Measurements from ENCODE around the gene FCAMR.
A peak's percentile ranks its signal among the peaks of the same experiment; 100 is the strongest.

Gene FCAMR

DNA sequence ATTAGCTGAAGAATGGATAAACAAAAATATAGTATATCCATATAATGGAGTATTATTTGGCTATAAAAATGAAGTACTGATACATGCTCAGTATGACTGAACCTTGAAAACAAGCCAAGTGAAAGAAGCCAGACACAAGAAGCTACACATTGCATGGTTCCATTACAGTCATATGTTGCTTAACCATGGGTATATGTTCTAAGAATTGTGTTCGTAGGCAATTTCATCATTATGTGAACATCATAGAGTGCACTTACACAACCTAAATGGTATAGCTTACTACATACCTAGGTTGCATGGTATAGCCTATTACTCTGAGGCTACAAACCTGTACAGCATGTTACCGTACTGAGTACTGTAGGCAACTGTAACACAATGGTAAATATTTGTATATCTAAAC is 28.6 kb upstream of the FCAMR start:
- DNase-seq = no peak

- DNase-seq = no peak
Observed at GRCh38 chr1:206992790-206993189, 22.5 kb upstream of the FCAMR start.

DNA sequence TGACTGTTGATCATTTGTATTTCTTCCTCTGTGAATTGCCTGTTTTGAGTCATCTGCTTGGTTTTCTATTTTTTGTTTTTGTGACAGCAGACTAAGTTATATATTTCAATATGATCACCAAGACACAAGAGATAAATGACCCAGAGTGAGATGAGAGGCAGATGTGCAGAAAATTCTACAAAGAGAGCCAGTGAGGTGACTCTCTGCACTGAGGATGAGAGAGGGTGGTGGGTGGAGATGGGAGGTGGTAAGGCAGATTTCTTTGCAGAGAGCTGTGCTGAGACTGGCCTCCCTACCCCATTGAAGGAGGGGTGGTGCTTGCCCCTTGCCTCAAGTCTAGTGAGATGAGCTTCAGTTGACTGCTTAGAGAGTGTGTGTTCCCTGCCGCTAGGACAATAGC is 17.6 kb upstream of the FCAMR start:
- DNase-seq = no peak

GRCh38 chr1:206986885-206987284 is 16.6 kb upstream of the FCAMR start:
- DNase-seq = no peak

DNA sequence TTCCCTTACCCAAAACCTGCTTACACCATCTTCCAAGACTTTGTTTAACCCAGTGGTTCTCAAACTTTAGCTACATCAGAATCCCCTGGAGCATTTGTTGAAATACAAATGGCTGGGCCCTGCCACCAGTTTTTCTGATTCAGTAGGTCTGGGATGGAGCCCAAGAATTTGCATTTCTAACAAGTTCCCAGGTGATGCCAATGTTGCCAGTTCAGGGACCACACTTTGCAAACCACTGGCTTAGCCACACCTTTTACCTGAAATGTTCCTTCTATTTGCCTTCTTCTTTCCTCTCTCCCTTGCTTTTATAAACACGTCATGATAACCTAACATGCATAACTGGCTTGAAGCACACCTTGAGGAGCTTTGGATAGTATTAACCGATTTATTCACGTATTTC is 16.1 kb upstream of the FCAMR start:
- no peak for DNase-seq

- no peak for DNase-seq
Observed at GRCh38 chr1:206985162-206985749, 15.0 kb upstream of the FCAMR start.

GRCh38 chr1:206982216-206982615 is 12.0 kb upstream of the FCAMR start:
- peak; percentile 52 for DNase-seq

- no peak for DNase-seq
Observed at GRCh38 chr1:206979379-206980043, 9.3 kb upstream of the FCAMR start.

DNA sequence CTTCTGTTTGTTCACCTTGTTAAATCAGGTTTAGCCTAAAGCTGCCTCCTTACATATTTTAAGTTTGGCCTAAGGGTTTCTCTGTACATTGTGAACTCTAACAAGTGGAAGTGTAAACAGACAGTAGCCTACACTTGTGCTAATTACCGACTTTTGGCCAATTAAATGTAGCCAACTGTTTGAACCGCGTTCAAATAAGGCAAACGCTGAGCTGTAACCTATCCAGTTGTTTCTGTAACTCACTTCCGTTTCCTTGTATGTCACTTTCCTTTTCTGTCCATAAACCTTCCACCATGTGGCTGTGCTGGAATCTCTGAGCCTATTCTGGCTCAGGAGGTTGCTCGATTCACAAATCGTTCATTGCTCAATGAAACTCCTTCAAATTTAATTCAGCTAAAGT is 8.0 kb upstream of the FCAMR start:
- no peak for DNase-seq

- DNase-seq = no peak
Observed at GRCh38 chr1:206975306-206975705, 5.0 kb upstream of the FCAMR start.

- no peak for DNase-seq
Observed at GRCh38 chr1:206974140-206974539, 3.9 kb upstream of the FCAMR start.

DNA sequence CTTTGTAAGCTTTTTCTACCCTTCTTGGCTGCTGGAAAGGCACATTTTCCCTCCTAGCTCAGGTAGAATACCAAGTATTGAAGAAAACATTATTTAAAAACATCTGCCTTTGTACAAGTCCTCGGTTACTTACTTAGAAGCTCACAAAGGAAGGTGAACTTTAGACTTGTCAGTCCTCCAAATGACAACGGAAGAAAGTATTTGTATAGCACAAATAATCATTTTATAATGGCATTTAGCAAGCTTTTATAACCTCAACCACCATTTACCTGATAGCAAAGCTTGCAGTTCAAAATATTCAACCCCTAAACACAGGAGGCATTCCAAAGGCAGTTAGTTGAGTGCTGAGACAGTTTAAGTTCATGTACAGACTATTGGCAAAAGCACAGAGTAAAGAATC is 2.5 kb upstream of the FCAMR start:
- DNase-seq = no peak

- no peak for DNase-seq
Observed at GRCh38 chr1:206971029-206971655, 882 bp upstream of the FCAMR start.

DNA sequence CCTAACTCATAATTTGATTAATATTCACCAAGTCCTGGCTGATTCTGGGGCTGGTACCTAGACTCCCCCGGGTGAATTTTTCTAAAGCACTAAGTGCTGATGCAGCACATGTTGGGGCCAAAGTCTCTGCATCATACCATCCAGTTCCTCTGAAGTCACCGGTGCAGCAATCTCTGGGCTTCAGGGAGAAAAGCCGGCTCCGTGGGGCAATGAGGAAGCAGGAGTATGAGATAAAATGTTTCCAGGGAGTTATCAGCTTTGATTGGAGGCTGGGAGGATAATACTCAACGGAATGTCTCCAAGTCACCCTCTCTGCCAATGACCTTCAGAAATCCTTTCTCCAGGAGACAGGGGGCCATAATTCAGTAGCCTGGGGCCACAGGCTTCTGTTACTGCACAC is 1.2 kb downstream of the FCAMR start:
- DNase-seq = no peak

DNA sequence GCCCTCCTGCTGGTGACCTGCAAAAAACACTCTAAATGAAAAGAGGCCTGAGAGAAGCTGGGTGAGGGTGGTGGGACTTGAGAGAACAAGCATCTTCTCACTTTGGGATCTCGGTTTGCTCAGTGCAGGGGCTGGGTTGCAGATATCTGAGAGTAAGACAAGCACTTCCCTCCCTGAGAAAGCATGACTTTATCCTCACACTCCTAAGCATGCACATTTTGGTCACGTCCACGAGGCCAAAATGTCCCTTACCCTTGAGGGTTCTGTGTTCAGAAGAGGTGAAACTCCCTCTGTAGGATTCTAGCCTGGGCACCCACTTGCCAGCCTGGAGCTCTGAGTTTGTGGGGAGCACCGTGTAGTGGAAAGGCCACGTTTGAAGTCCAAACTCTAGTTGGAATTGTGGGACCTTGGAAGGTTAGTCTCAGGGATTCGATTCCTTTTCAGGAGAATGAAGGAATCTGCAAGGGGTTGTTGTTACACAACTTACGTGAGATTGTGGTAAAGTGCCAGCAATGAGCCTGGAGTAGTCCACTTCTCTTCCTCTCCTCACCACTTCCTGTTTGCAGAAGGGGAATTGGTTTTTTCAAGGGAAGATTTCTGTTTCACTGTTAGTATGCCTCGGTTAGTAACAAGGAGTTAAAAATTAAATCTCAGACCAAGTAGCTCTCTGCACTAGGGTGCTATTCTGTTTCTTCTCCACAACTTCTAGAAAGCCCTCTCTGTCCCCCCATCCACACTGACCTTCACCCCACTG is 3.0 kb downstream of the FCAMR start:
- DNase-seq = no peak

DNA sequence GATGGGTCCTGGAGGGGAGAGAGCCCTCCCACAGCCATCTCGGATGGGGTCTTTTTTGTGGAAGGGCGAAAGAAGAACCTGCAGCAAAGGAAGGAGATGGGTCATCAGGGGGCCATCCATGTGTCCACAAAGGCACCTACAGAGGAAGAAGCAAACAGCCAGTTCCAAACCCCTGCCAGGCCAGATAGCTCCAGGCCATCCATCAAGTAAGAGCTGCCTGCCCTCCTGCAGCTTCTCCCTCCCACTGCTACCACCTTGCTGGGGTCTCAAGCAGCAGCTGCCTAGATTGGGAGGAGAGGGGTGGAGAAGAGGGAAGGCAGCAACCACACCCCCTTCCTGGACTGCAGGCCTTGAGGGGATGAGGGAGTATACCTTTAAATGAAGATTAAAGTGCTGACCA is 4.5 kb downstream of the FCAMR start:
- DNase-seq = no peak

- DNase-seq = no peak
Observed at GRCh38 chr1:206963740-206964139, 6.5 kb downstream of the FCAMR start.

DNA sequence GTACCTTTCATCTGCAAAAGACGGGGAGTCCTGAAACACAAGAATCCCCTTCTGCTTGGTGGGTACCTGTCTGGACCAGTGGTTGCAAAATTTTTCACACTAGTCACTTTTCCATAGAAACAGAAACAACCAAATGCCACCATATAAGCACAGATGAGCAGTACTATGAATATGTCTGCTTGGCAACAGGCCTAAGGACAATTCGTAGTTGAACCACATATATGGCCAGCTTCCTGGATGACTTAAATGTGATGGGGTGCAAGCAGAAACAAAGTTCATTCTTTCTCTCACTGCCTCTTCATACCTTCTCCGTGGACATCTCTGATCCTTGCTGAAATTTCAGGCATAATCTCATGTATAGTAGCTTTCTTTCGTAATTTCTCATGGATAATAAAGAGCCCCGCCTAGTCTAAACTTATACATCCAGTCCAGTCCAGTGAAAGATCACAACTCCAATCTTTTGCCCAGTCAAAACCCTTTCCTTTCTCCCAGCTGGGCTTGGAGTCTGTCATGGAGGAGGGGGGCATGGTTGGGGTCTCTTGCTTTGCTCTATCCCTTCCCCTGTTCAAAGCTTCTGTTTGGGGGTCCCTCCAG is 7.0 kb downstream of the FCAMR start:
- no peak for DNase-seq

- no peak for DNase-seq
Observed at GRCh38 chr1:206962272-206962671, 8.0 kb downstream of the FCAMR start.

GRCh38 chr1:206961668-206962067 is 8.6 kb downstream of the FCAMR start:
- no peak for DNase-seq

GRCh38 chr1:206960676-206961386 is 9.4 kb downstream of the FCAMR start:
- no peak for DNase-seq

DNA sequence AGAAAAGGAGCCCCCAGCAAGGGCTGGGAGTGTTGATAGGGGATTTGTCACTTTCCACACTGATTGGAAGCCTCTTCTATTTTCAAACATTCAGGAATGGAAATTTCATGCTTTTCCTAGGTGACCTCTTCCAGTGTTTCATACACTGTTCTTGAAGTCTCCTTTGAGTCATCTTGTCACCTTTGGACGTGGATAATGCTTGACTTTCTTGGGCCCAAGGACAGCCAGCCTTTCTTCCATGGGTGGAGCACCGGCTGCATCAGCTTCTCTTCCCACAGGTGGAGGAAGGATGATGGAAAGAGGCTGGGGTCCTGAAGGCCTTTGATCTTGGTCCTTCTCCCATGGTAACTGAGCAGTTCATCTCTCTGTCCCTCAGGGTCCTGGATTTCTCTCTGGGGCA is 12.1 kb downstream of the FCAMR start:
- no peak for DNase-seq

DNA sequence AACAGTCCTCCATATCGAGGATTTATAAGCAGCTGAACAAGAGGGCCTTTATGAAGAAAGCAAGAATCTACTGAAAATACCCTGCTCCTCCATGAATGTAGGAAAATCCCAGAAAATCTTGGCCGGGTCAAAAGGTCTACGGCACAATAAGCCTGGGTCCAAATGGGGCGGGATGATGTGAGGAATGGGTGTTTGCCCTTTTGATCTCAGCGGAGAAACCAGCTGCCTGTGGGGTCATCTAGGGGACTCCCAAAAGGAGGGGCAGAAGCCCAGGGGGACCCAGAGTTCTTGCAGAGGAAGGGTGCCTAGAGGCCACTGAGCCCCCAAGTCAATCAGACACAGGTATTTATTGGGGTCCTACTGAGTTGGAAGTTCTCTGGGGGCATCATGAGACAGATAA is 12.6 kb downstream of the FCAMR start:
- DNase-seq = no peak
